HG03175 (cell line): ENCODE measurements around the gene LRMDA.
"Not testable (repeated sequence)": the region's sequence is repeated elsewhere in the genome, so short reads cannot be mapped to it uniquely, and the experiment has no call there.

ENCODE experiments used
- ATAC-seq: cut with Tn5 transposase; IDR thresholded peaks from one replicate; pipeline ENCODE4 v1.9.1; 2021; ENCODE audit warnings: mild to moderate bottlenecking, moderate library complexity; ENCODE audit not compliant: unreplicated experiment

The LRMDA gene

DNA sequence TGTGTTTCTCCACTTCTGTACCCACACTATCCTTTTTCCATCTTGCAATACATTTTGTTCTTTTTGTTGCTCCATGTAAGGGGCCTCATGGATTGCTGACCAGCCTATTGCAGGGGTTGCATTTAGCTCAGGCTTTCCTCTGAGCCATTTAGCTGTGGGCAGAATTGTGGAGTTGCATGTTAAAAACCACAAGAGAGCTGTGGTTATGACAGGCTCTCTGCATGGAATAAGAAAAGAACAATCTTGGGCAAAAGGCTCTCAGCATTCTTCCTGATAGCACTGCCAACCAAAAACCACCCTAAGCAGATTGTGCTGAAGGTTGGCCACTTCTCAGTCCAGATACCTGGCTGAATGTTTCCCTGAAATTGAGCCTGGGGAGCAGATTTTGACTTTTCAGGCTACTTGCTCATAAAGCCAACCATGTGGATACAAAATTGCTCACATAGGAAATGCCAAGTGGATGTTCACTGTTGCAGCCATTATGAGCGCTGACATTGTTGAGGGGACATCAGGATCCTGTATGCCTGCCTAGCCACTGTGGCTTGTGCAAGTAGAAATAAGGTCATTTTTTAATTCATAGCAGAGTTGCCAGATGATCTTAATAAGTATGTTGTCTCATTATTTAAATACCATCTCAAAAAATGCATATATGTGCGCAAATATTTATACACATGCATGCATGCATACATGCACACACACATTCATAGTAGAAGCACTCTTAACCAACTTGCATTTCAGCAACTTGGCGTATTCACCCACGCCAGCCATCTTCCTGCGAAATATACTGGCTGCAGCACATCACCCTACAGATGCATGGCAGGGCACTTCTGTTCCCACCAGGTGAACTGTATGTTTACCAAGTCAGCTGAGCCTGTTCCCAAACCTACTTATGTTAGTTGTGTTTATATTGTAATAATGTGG is 695.4 kb downstream of the LRMDA start:
- ATAC-seq: no peak

DNA sequence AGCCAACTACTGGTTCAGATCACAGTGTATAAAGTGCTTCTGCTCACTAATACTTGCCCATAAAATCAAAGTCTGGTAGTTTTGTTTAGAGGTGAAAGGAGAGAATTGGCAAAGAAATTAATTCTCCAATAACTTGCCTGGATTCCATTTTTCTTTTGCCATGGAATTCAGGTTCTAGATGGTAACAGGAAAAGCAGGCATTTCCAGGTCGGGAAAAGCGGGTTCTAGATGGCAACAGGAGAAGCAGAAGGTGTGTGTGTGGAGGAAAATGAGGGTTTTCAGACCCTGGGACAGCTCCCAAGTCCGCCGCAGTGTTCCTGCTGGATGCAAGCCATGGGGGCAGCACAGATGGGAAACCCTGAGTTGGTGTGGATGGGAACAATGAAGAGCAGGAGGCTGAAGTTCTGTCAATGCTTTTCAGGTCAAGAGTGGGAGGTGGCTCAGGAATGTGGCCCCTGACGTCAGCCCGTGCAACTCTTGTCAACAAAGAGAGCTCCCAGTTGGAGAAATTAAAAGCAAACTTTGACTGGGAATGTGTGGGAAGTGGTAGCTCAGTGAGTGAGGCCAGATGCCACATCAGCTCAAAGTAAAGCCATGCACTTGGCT is 696.7 kb downstream of the LRMDA start:
- ATAC-seq: no peak

DNA sequence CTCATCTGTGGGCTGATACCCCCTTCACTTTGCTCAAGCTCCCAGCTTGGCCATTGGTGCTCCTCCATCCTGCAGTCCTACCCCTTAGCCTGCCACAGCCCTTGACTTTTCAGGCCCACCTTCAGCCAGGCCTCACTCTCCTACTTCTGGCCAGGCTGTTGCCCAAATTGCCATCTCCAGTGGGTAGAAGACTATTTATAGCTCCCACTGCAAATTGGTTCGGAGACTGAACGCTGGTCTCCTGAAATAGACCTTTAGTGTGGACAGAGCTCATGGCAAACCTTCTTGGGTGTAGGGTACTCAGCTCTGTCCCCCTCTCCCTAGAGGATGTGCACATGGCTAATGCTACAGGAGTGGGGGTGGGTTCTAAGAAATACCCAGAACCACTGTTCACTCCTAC is 697.8 kb downstream of the LRMDA start:
- ATAC-seq: no peak

DNA sequence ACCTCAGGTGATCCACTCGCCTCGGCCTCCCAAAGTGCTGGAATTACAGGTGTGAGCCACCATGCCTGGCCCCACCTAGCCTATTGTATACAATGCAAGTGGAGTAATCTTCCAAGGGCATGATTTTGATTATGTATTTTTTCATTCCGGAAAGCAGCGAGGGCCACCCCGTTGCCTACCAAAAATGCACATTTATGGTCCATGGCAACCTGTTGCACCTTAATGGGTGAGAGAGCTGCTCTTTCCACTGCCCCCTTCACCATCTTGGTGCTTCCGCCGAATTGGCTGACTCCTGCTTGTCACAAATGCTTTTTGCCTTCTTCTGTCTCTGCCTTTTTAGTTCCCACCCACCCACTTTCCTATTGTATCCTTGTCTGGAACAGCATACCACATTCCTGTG is 699.5 kb downstream of the LRMDA start:
- ATAC-seq: no peak

DNA sequence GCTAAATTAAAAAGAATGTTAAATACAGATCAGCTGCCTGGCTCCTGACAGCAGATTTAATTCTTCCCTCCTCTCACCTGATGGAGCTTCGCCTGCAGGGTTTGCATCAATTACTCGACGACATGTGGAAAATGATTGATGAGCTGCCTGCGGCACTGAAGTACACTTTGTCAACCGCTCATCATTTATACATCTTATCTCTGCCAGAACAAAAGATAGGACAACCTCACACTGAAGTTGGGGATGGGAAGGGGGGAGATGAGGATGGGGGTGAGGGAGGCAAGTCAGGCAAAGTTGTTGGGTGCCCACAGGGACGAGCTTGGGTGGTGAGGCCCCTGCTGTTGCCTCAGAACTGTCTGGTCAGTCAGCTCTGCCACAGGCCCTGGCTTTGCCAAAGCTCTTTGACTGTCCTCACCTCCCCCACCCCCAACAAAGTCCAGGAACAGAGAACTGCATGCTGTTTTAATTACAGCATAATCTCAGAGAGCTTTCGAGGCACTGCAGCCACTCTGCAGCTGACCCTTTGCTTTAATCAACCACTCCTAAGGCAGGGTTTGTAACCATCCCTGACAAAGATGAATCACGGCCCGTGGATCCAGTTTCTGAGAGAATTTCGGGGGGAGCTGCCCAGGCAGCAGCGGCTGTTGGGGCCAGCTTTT is 702.3 kb downstream of the LRMDA start:
- no peak for ATAC-seq

DNA sequence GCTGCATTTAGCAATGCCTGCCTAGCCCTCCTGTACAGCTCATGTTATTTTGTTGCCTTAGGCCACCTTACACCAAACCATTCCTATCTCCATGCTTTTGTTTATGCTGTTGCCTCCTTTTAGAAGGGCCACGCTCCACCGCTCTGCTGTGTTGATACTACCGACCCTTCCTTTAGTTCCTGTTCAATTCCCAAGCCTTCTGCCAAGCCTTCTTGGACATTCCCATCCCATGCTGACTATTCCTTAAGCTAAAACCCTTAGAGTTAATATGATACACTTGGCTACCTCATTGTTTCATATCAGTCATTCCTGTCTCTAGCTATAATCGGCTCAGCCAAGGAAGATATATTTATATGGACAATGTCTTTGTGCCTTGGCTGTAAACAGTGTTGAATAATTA is 705.5 kb downstream of the LRMDA start:
- ATAC-seq: no peak

DNA sequence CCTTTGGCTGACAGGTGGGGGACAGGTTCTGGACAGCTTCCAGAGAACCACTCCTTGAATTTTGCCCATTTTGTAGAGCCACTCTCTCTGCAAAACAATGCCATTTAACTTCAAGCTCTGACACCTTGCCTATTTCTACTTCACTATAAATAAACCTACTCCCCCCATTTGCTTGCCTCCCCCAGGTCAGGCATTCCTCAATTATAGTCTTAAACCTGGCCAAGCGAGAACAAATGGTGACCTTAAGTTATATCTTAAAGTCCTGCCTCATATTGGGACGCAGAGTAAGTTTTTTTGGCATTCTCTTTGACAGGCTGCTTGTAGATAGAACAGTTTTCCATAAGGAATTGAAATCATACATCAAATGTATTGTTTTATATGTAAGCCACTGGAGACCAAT is 706.9 kb downstream of the LRMDA start:
- no peak for ATAC-seq

DNA sequence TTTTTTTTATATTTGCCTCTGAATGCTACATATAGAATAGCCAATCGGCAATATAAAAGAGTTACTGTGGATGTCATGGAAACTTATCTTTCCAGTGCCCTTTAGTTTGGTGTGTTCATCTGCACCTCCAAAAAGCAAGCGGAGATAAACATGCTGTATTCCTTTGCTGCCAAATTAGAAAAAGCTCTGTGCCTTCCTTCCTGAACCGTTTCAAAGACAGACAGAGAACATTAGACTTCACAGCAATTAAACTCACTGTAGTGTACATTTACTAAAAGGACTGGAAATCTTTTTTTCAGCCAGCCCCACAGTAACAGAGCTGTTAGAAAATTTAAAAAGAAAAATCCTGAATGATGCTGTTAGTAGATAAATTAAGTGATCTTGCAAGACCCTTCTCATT is 707.5 kb downstream of the LRMDA start:
- no peak for ATAC-seq

DNA sequence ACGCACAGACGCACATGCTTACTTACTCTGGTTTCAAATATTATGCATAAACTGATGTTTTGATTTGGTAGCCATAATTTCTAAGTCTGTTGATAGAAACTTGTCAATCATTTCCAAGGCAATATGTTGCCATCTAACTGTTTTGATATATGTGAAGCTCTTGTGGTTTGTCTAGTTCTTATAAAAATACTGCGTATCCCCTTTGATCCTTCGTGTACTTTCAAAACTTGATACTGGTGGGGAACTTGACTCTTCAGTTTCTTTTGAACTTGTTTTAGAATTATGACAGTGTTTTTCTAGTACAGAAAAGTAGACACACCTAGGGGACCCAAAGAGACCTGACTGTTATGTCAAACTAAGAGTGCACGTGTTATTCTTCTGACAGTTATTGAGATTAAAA is 708.0 kb downstream of the LRMDA start:
- ATAC-seq: no peak

DNA sequence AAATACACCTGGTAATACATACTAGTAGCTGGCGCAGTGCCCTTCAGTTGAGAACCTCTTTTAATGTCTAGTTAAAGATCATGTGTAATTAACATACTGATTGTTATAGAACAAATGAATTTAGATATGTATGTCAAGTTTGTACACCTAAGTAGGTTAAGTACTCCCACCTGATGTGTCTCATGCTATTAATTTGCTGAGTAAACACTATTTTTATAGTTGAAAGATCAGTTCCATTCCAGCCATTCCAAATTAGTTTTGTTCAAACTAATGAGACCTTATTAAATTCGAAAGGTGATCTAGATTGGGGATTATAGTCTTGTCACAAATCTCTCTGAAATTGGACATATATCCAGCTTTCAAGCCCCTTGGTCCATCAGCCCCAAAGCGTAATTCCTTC is 710.0 kb downstream of the LRMDA start:
- ATAC-seq: no peak

DNA sequence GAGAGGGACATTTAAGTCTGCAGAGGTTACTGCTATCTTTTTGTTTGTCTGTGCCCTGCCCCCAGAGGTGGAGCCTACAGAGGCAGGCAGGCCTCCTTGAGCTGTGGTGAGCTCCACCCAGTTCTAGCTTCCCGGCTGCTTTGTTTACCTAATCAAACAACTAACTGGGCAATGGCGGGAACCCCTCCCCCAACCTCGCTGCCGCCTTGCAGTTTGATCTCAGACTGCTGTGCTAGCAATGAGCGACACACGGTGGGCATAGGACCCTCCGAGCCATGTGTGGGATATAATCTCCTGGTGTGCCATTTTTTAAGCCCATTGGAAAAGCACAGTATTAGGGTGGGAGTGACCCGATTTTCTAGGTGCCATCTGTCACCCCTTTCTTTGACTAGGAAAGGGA is 716.8 kb downstream of the LRMDA start:
- not testable (repeated sequence) for ATAC-seq

DNA sequence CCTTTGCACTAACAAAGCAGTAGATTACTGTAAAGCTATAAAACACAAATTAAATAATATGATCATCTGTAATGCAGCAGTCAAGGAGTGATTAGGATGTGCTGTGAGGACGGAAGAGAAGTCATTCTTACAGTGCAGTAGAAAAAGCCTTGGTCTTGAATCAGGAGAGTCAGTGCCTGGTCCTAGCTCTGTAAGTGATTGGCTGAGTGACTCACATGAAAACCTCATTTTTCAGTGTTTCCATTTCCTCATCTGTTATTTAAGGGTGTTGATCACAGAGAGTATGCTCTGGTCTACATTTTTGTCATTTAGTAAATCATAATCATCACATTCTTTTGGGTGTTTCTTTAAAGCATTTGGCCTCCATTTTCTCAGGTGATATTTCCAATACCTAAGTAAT is 717.8 kb downstream of the LRMDA start:
- ATAC-seq: no peak

DNA sequence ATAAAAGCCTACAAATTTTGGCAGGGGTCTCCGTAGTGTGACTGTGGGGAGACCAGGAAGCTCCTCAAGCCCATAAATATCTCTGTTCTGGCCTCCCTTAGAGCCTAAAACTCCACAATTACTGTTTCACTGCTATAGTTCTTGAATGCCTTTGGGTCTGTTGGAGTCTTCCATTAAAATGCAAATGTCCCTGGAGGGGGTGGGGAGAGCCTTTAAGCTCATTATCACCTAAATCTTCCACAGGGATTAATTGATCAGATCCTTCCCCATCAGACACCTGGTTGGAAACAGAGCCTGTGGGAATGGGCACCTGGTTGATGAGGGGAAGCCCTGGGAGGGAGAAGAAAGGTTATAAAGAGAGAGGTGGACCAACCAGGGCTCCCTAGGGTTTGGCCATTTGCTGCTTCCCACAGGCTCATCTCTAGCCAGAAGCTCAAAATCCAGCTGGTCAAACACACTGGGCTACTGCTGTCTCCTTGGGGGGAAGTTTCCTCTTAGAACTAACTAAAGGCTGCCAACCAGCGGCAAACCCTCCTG is 718.2 kb downstream of the LRMDA start:
- no peak for ATAC-seq

DNA sequence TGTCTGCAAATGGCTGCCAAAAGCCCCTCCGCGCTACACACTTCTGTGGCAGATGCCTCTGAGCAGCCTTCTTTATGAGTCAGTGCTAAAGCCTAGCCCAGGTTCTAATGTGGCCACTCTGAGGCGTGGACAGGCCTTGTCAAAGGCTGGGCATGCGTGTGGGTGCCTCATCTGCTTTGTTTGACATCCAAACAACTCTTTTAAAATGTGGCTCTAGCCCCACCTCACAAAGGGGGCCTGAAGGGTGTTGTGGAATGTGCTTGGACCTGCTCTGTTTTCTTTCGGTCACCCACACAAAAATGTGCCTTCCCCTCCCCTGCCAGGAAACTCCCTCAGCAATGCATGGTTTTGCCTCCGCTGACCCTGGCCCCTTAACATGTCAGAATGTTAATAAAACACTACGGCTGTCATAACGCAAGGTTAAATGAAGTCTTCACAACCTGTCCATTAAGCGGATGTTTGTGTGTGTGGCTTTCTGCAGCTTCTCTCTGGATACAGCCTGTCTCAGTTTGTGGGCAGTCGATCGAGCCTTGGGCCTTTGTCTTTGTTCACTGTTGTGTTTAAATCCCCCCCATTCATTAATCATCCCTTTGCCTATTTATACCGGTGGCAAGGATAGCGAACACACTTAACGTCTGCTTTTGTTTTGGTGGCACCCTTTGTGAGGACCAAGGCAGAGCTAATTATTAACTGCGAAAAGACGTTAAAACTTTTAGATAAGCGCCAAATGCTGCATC is 718.9 kb downstream of the LRMDA start:
- no peak for ATAC-seq

DNA sequence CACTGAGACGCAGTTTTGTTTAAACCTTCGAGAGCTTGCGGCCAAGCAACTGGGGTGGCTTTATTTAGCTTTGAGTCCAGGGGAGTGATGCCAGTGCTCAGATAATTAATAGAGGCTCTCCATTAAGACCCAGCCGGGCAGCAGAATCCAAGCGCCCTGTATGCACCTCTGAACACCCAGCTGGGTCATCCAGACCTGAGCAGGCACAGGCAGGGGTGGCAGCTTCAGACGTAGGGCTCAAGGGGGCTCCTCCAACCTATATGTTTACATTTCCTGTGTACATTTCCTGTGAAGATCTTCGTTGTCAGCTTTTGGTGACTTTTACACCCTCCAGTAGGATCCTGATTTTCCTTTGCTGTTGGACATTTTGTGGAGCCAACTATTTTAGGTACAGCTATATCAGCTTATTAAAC is 719.5 kb downstream of the LRMDA start:
- ATAC-seq: no peak

DNA sequence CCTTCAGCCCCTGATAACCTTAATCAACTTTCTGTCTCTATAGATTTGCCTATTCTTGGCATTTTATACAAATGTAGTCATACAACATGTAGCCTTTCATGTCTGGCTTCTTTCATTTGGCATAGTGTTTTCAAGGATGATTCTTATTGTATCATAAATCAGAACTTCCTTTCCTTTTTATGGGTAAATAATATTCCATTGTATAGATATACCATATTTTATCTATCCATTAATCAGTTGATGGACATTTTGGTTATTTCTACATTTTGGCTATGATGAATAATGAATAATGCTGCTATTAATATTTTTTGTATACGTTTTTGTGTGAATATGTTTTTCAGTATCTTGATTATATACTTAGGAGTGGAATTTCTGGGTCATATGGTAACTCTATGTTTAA is 720.8 kb downstream of the LRMDA start:
- no peak for ATAC-seq

DNA sequence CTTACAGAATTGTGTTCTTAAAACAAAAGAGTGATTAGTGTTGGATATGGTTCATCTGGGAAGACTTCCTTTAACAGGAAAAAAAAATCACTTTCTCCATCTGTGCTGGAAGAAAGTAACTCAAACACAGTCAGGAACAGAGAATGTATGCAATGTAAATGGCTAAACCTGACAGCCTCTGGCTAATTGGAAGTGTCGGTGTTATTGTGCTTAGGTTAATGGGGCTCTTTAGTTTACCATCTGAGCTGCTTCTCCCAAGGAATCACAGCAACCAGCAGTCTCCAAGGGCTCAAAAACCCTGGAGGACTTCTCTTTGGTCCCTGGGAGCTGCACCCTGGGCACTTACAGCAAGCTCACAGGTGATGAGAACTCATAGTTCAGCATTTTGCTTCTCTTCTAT is 724.5 kb downstream of the LRMDA start:
- no peak for ATAC-seq

DNA sequence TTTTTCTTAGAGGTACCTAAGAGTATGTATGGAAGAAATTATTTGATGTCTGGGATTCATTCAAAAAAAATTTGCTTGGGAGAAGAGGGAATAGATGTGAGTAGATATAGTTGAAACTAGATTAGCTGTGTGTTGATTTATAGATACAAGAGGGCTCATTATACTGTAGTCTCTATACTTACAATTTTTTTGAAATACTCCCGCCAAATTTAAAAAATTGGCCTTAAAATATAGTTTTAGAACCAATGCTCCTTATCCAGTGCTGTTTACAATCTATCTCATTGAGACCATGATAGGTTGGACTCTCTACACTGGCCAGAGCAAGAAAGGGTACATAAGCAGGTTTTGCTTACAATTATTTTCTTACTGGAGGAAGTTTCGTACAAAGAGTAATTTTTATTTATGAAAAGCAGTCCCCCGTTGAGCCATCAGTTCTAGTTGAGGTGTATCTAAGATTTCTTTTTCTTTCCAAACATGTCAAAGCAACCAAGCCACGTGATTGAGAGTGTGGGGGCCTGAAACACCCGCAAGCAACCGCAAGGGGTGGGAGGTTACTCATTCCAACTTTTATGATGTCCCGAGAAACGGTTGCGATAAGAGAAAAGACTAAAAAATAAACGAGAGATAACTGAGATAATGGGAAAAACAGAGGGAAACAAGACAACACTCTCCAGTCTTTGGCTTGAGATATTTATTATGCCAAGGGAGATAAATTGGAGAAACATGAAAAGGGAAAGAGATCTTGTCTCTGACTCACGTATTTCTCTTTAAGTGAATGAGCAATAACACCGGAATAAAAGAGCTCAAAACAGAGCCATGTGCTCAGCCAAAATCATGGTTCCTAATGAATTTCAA is 729.2 kb downstream of the LRMDA start:
- no peak for ATAC-seq

DNA sequence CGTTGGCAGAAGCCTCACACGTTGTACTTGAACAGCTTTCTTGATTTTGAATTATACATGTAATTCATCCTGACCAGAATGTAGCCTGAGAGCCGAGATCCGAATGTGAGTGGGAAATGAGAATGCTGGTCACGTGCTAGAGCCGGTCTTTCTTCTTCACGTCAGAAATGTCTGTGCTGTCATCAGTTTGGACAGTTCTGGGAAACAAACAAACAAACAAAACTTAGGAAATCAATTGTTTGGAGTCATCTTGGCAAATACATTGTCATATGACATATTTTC is 729.8 kb downstream of the LRMDA start:
- no peak for ATAC-seq

DNA sequence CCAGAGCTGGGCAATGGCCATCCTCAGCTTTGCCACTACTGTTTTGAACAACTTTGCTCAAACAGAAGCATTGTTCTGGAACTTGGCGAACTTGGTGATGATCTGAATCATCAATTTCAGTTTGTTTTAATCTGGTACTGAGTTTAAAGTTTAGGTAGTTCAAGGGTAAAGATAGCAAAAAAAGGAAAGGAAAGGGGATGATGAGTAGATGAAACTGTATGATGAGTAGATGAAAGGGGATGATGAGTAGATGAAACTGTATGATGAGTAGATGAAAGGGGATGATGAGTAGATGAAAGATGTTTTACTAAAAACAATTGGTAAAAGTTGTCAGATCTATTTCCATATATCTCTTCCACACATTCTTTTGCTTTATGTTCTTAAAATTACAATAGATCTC is 737.0 kb downstream of the LRMDA start:
- no peak for ATAC-seq
